Islet precursor cell (in vitro differentiated cells): Measurements from ENCODE around the gene MARCHF4.
A peak's percentile ranks its signal among the peaks of the same experiment; 100 is the strongest.
"Not testable (repeated sequence)": the region's sequence is repeated elsewhere in the genome, so short reads cannot be mapped to it uniquely, and the experiment has no call there.

ENCODE experiments used
- DNase-seq: peaks from one replicate; pipeline ENCODE4 v3.0.0-alpha.2; 2018

The MARCHF4 gene

GRCh38 chr2:216391401-216391800 is 19.1 kb upstream of the MARCHF4 start:
- DNase-seq = no peak

DNA sequence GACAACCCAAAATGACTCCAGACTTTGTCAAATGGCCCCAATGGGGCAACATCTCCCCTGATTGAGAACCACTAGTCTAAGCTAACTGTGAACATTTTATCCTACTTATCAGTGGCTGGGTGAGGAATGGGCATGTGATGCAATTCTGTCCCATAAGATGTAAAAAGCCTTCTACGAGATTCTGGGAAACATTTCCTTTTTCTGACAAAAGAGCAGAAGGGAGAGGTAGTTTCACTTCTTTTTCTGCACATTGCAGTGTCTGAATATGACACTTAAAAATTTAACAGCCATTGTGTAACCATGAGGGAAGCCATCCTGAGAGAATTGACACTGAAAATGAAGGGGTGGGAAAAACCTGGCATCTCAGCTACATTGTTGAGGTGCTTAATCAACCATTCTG is 17.3 kb upstream of the MARCHF4 start:
- no peak for DNase-seq

DNA sequence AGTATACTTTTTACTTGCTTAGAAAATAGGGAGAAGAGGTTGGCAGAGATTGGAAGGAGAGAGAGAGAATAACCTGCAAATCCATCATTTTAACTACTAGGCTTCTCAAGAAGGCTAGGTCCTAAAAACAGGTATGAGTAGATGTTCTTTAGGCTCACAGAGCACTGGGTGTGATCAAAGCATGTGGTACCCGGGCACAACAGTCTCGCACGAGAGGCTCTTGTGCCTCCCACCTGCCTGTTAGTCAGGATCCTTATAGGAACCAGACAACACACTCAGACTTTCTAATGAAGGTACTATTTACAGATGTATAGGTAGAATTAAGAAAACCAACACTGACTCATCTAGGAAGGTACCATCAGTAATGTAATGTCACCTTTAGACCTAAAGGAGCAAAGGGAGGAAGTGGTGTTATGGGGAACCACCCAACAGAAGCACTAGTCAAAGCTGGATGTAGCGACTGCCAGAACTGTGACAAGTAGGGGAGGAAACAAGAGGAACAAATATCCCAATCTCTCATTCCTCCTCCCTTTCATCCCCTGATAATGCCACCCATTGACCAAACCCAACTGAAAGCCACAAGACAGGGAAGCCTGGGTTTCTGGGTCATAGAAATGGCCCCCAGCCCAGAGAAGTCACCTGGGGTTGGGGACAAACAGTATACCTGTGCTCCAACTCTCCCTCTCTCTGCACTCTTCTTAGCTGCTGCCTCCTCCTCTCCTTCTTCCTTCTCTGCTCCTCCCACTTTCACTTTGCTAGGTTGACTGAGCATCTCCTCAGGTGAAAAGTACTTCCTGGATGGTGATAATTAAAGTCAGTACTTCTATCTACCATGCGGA is 16.0 kb upstream of the MARCHF4 start:
- DNase-seq = no peak

DNA sequence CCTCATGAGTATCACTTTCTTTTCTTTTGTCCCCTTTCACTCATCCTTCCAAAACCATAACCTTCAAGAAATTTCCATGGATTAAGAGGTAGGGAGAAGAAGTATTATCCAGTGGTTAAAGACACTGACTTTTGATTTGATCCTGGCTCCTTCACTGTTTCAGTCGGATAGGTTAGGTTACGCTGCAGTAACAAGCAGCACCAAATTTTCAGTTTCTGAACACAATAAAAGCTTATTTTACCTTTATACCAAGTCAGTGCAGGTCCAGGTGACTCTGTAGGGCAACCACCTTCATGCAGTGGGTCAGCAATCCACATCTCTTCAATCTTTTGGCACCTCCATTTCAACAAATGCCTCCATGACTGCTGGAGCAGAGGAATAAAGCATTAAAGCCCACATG is 15.0 kb upstream of the MARCHF4 start:
- DNase-seq = no peak

- DNase-seq = no peak
These were observed 13.2 kb upstream of the MARCHF4 start for GRCh38 chr2:216385478-216385877.

DNA sequence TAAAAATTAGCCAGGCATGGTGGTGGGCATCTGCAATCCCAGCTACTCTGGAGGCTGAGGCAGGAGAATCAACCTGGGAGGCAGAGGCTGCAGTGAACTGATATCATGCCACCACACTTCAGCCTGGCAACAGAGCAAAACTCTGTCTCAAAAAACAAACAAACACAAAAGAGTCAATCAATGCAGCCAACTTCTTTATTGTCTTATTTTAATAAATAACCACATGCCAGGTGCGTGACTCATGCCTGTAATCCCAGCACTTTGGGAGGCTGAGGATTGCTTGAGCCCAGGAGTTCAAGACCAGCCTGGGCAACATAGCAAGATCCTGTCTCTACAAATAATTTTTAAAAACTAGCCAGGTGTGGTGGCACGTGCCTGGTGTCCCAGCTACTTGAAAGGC is 12.1 kb upstream of the MARCHF4 start:
- DNase-seq = not testable (repeated sequence)

- no peak for DNase-seq
These were observed 7.7 kb upstream of the MARCHF4 start for GRCh38 chr2:216379977-216380376.

GRCh38 chr2:216375286-216375685 is 3.0 kb upstream of the MARCHF4 start:
- DNase-seq = no peak

GRCh38 chr2:216373896-216374295 is 1.6 kb upstream of the MARCHF4 start:
- DNase-seq = no peak

DNA sequence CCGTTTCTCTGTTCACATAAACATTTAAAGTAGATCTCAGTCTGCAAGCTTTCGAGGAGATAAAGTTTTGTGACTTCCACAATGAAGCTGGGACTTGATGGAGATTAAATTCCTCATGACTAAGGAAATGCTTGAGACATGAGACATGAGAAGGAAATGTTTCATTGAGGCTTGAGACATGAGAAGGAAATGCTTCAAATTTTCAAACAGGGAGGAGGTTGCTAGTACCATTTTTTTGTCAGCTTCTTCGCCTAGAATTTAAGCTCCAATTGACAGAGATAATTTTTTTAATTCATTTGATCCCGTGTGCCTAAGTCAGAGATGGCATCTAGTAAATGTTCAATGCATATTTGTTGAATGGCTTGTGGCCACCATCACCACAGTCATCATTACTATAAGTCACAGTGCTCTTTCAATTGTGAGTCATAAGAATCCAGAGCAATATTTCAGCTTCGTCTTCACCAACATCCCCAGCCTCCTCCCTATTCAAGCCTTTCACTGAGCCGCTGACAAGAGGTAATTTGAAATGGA is 543 bp upstream of the MARCHF4 start:
- no peak for DNase-seq

DNA sequence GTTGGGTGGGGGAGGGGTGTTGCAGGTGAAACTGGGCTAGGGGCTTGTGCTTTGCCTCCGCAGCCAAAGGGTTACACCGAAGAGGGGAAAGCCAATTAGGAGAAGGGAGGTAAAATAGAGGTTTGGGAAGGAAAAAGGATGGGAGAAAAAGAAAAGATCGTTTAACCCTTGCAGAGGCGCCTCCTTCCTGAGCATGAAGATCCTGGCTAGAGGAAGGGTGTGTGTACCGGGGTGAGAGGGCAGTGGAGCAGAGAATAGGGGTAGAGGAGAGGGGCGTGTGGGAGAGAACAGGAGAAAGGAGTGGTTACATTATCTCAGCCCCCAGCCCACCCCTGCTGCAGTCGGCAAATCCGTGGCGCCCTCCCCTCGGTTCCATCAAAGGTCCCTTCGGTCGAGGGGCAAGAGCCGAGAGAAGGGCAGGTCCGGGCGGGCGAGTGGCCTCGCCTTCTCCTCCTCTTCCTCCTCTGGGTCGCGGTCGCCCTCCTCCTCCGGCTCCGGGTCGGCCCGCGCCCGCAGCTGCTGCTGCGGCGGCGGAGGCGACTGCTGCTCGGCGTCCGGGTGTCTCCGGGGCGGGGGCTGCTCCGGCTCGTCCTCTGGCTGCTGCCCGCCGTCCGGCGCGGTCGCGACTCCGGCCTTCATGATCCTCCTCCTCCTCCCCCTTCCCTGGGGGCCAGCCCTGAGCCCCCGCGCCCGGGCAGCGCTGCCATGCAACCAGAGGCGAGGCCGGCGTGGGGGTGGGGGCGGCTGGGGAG is 1.1 kb downstream of the MARCHF4 start:
- peak; percentile 61 for DNase-seq

GRCh38 chr2:216369821-216370220 is 2.5 kb downstream of the MARCHF4 start:
- no peak for DNase-seq

DNA sequence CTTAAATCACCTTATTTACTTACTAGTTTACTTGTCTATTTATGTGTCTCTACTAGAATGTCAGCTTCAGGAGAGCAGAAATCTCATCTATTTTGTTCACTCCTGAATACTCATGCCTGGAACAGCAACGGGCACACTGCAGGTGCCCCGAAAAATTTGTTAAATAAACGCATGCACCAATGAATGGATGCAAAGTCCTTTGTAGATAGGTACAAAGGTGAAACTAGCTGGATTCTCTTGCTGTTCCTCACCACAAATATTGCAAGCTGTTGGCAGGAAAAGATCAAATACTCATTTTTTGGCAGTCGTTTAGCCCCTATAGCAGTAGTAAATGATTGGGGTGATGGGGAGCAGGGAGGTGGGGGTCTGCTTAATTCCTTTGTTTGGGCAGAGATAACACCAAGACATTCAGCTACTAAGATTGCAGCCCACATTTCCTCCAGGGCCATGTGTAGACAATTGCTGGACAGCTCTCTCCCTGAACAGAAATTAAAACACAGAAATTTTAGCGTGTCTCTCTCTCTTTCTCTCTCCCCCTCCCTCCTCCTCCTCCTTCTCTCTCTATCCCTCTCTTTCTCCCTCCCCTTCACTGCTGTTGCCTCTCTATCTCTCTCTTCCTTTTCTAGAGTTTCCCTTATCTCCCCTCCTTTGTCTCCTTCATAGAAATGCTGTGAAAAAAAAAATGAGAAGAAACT is 5.4 kb downstream of the MARCHF4 start:
- no peak for DNase-seq

DNA sequence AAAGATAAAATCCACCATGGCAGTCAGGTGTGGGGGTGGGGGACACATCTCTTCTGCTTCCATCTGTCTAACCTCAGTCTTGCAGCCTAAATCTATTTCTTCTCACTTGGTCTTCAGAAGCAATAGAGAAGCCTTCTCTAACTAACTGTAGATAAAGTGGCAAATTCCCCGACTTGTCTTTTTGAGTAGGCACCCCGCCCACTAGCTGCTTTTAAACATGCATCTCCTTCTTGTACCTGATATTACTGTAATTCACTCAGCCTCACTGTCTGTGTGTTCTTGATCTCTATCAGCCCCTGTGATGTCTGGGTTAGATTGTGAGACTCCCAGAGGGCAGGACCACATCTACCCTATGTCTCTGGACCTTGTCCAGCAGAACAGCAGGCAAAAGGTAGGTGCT is 6.8 kb downstream of the MARCHF4 start:
- DNase-seq = peak; percentile 47

DNA sequence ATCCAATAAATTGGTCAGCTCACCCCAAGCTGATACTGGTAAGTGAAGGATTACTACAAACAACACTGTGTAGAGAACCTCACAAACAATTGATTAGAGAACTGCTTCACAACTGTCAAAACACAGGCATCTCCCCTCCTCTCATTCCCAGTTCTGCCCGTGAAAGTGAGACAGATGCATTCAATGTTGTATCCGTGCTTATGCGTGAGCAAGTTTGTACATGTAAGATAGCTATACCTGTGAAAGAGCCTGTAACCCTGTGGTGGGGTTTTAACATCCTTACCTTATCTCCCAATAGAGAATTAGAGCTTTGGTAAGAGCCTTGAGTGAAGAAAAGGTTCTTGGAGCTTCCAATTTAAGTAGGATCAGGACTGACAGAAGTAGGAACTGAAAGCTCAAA is 9.1 kb downstream of the MARCHF4 start:
- DNase-seq = peak; percentile 20

DNA sequence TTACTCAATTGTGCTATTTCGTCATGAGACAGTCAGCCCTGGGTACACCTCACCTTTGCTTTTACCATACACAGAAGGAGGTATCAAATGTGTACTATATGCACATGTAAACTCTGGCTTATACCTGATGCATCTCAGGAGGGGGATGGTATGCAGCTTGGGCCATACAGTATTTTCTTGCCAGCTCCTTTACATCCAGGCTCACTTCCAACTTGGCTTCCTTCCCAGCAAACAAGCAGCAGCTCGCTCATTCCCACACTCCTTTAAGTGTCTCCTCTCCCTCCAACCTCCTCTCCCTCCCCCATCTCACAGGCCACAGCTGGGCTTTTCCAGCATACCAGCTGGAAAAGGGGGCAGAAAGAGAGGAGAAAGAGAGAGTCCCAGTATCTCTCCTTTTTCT is 9.6 kb downstream of the MARCHF4 start:
- peak; percentile 35 for DNase-seq

DNA sequence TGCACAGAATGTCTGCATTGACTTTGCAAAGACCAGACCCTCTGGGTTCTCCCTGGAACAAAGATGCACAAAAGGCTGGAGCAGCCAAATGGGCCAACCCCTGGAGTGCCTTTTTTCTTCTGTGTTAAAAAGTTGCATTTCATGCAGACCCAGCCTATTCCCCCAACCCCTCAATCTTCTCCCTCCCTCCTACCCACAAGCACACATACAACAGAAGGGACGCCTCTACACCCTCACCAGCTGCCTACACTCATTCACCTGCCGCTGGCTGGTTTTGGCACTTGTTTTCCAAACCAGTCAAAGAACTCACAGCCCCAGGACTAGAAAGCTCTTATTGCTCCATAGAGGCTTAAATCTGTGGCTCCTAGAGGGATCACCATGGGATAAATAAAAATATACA is 16.6 kb downstream of the MARCHF4 start:
- DNase-seq = no peak

DNA sequence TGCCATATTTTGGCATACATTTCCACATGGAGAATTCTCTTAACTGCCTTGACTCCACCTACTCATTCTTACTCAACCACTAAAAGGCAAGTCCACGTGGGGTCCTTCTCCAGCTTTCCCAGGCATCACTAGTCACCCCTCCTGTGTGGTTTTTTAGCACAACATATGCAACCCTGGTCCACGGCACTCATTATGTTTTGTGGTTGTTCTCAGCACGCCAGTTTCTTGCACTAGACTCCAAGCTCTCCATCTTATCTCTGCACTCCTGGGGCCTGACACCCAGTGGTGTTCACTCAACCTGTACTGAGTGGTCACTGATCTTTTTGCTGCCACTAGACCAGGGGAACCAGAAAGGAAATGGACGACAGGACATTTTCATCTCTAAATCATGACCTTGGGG is 18.0 kb downstream of the MARCHF4 start:
- peak; percentile 32 for DNase-seq

- DNase-seq = no peak
These were observed 19.5 kb downstream of the MARCHF4 start for GRCh38 chr2:216352653-216353270.

DNA sequence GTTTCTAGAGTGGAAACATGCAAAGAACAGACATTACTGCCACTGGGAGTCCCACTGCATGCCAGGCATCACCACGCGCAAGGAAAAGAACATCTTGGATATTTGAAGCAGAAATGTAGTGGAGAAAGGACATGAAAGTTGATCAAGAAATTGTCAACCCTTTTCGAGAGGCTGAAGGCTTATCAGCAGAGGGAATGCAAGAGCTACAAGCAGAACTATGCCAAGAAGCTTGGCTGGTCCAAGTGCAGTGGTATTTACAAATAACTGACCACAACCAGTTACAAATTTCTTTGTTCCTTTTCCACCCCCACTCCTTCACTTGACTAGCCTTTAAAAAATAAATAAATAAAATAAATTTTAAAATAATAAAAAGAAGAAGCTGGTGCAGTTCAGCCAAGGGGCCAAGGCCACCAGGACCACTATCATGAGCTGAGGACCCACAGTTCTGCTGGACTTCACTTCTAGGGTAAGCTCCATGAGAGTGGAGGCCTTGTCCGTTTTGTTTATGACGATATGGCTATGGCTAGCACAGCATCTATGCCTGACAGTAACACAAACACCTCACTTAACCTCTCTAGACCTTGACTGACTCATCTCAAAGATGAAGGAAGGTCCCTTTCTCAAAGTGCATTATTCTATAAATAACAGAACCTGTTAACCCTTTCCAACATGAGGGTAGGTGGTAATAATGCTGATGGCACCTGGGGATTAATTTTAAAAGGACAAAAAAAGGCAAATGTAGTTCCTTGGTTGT is 20.9 kb downstream of the MARCHF4 start:
- DNase-seq = peak; percentile 20

DNA sequence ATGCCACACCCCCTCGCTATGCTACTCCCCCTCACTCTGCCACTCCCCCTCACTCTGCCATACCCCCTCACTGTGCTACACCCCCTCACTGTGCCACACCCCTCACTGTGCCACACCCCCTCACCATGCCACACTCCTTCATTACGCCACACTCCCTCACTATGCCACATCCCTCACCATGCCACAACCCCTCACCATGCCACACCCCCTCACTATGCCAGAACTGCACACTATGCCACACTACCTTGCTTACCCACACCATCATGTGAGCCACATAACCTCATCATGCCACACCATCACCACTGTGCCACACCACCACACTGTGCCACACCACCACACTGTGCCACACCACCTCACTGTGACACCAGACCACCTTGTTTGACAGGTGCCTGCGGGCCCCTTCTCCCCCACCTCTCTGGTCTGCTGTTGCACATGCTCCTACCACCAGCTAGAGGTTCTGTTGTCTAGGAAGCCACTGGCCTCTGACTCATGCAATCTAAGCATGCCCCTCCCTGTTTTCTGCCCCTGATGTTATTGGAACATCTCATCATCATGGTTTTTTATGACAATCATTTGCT is 22.0 kb downstream of the MARCHF4 start:
- peak; percentile 41 for DNase-seq

- peak; percentile 70 for DNase-seq
These were observed 22.9 kb downstream of the MARCHF4 start for GRCh38 chr2:216349366-216349765.
